SU-DHL-6 (cell line): ENCODE data around the gene ZCCHC7.

Experiments used
- H2AFZ ChIP-seq: fragments of 200-600 bp; sonication (generic); 2 replicates; pipeline ENCODE4 v1.6.1; 2014; ENCODE audit warnings: low read depth, mild to moderate bottlenecking, moderate library complexity, mixed read lengths, antibody characterized with exemption, low read length; ENCODE audit not compliant: severe bottlenecking
- H3F3A ChIP-seq: fragments of 200-600 bp; shearing (Covaris generic); 2 replicates; pipeline ENCODE4 v1.6.0; 2016; ENCODE audit warnings: antibody characterized with exemption, mild to moderate bottlenecking; ENCODE audit not compliant: insufficient read depth
- H3K27ac ChIP-seq: fragments of 200-600 bp; sonication (generic); 2 replicates; pipeline ENCODE4 v1.5.1; 2016; ENCODE audit warnings: low read depth, mild to moderate bottlenecking, low read length, moderate library complexity, mixed read lengths
- H3K27me3 ChIP-seq: fragments of 200-600 bp; sonication (generic), shearing (Covaris generic); 2 replicates; pipeline ENCODE4 v1.6.0; 2014; ENCODE audit warnings: mild to moderate bottlenecking, low read length
- H3K36me3 ChIP-seq: fragments of 200-600 bp; sonication (generic); 2 replicates; pipeline ENCODE4 v1.6.1; 2014; ENCODE audit warnings: mild to moderate bottlenecking, low read length, mixed read lengths
- H3K4me2 ChIP-seq: fragments of 300-600, 200-600 bp; shearing (Covaris generic), sonication (generic); 2 replicates; pipeline ENCODE4 v1.6.0; 2014; ENCODE audit warnings: low read length, low read depth, mild to moderate bottlenecking; ENCODE audit not compliant: poor library complexity, severe bottlenecking
- H3K4me3 ChIP-seq: fragments of 200-600 bp; sonication (generic); 2 replicates; pipeline ENCODE4 v1.5.1; 2014; ENCODE audit warnings: antibody characterized with exemption, low read length, mild to moderate bottlenecking, mixed read lengths; ENCODE audit not compliant: insufficient read depth, poor library complexity, severe bottlenecking
- H3K79me2 ChIP-seq: fragments of 200-600 bp; sonication (generic); 2 replicates; pipeline ENCODE4 v1.6.1; 2014; ENCODE audit warnings: mild to moderate bottlenecking, low read length, moderate library complexity; ENCODE audit not compliant: insufficient read depth
- H3K9ac ChIP-seq: fragments of 200-600 bp; sonication (generic); 2 replicates; pipeline ENCODE4 v1.7.0; 2014; ENCODE audit warnings: mild to moderate bottlenecking, low read length
- H3K9me2 ChIP-seq: fragments of 200-600 bp; sonication (generic); replicated peaks from 2 replicates; pipeline ENCODE4 v1.6.1; 2014; ENCODE audit warnings: low read length; ENCODE audit not compliant: insufficient read depth
- H3K9me3 ChIP-seq: fragments of 200-600 bp; sonication (generic); 2 replicates; pipeline ENCODE4 v1.6.1; 2014; ENCODE audit warnings: low read length, mixed read lengths; ENCODE audit not compliant: insufficient read depth
- H4K20me1 ChIP-seq: fragments of 200-600 bp; sonication (generic); 2 replicates; pipeline ENCODE4 v1.6.1; 2014; ENCODE audit warnings: low read depth, mild to moderate bottlenecking, antibody characterized with exemption, low read length, moderate library complexity, mixed read lengths
- EZH2phosphoT487 ChIP-seq: fragments of 200-600 bp; sonication (generic), shearing (Covaris generic); conservative IDR thresholded peaks from 2 replicates; pipeline ENCODE4 v1.6.1; 2018; ENCODE audit warnings: mild to moderate bottlenecking, antibody characterized with exemption, low read length, moderate library complexity, mixed read lengths
- TF ChIP-seq, protein P1 (sequence below): fragments of 200-600 bp; sonication (generic); IDR thresholded peaks from one replicate; pipeline ENCODE4 v1.5.1; 2017; ENCODE audit warnings: antibody characterized with exemption, mild to moderate bottlenecking, low read length, moderate library complexity; ENCODE audit not compliant: insufficient read depth, poor library complexity, severe bottlenecking

The ZCCHC7 gene

DNA sequence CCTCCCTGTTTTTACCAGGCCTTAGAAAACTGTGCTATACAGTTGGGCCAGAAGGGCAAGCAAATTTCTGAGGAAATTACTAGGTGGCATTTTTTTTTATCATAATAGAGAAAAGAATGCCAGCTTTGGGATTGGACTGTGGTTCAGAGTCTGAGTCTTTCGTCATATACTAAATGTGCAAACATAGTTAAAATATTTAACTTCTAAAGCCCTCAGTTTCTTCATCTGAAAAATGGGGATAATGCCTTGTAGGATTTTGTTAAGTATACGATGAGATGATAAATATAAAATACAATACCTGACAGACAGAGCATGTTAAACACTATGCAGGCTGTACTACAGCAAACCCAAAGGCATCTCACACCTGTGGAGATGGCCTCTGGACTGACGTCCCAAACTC is 214.9 kb downstream of the ZCCHC7 start:
- Histone ChIP-seq H3K36me3 (peaks cover 19% of the 10 kb centered on the region), H3K9ac (peak overlapping the region; percentile 42)

DNA sequence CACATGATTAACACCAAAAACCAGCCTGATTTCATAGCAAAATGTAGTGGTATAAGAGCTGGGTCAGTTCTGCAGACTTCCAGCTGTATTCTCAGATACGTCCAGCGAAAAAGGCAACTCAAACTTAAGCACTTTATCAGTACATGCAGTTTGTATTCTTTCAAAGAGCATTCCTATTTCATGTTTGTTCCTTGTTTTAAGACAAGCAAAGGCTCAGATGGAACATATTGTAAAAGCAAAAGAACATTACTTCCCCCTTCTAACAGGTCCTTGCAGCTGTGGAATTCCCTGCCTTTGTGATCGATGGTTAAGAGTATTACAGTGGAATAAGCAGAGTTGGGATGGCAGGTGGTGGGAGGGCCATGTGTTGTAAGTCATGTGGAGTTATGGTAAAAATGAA is 215.8 kb downstream of the ZCCHC7 start:
- peak overlapping the region; percentile 42 for H3K9ac ChIP-seq
- peak overlapping the region; percentile 65 for H3K4me2 ChIP-seq
- peaks cover 17% of the 10 kb centered on the region for H3K36me3 ChIP-seq
- peak overlapping the region; percentile 7 for H3K4me3 ChIP-seq
- no peak overlapping the region for H2AFZ ChIP-seq
- H3K27me3 ChIP-seq = no peaks in the 10 kb centered on the region
- no peaks in the 10 kb centered on the region for H4K20me1 ChIP-seq
- H3K9me3 ChIP-seq = no peaks in the 10 kb centered on the region
- TF ChIP-seq, protein P1, sequence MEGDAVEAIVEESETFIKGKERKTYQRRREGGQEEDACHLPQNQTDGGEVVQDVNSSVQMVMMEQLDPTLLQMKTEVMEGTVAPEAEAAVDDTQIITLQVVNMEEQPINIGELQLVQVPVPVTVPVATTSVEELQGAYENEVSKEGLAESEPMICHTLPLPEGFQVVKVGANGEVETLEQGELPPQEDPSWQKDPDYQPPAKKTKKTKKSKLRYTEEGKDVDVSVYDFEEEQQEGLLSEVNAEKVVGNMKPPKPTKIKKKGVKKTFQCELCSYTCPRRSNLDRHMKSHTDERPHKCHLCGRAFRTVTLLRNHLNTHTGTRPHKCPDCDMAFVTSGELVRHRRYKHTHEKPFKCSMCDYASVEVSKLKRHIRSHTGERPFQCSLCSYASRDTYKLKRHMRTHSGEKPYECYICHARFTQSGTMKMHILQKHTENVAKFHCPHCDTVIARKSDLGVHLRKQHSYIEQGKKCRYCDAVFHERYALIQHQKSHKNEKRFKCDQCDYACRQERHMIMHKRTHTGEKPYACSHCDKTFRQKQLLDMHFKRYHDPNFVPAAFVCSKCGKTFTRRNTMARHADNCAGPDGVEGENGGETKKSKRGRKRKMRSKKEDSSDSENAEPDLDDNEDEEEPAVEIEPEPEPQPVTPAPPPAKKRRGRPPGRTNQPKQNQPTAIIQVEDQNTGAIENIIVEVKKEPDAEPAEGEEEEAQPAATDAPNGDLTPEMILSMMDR = no peak
- no peak for TF ChIP-seq EZH2phosphoT487
- peak overlapping the region; percentile 93 for H3K27ac ChIP-seq
- peaks cover 91% of the 10 kb centered on the region for H3F3A ChIP-seq
- peaks cover 97% of the 10 kb centered on the region for H3K79me2 ChIP-seq
- H3K9me2 ChIP-seq = no peaks in the 10 kb centered on the region

More for the DNA sequence above, 214.9 kb downstream of the ZCCHC7 start:
- no peaks in the 10 kb centered on the region for H3K9me2 ChIP-seq
- H3K4me3 ChIP-seq = peak overlapping the region; percentile 7
- peaks cover 97% of the 10 kb centered on the region for H3K79me2 ChIP-seq
- H3K27ac ChIP-seq = peak overlapping the region; percentile 93
- H3K27me3 ChIP-seq = no peaks in the 10 kb centered on the region
- no peaks in the 10 kb centered on the region for H3K9me3 ChIP-seq
- no peak overlapping the region for H2AFZ ChIP-seq
- TF ChIP-seq, protein P1 = no peak
- TF ChIP-seq EZH2phosphoT487 = no peak
- H3K4me2 ChIP-seq = peak overlapping the region; percentile 65
- peaks cover 95% of the 10 kb centered on the region for H3F3A ChIP-seq
- H4K20me1 ChIP-seq = no peaks in the 10 kb centered on the region

DNA sequence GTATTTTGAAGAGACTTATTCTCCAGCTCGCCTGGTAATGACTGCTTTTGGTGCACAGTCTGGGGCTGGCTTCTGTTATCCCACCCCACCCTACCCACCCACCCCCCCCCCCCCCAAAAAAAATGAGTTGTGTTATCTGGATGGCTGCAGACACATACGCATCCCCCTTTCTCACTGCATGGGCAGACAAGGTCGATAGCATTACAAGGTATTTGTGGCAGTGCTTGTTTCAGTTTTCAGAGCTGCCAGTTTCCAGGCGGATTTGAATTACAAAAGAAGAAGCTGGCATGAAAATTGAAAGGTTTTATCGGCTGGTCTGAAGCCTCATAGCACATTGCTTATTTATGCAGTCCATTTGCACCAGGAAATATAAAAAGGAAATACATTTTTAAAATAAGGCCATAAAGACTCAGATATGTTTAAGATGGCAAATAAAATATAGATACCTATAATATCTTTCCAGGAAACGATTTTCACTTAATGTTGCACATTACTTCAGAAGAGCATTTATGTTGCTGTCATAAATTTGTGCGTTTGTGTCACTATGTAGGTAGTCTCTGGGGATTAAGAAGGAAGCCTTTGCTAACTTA is 217.0 kb downstream of the ZCCHC7 start:
- Histone ChIP-seq H3K9ac (peak overlapping the region; percentile 42), H3K9me2 (no peaks in the 10 kb centered on the region), H3K79me2 (peaks cover 97% of the 10 kb centered on the region), H3K27ac (peak overlapping the region; percentile 93), H2AFZ (no peak overlapping the region), H4K20me1 (no peaks in the 10 kb centered on the region), H3F3A (peaks cover 85% of the 10 kb centered on the region), H3K36me3 (peaks cover 13% of the 10 kb centered on the region; the same call in 1 of the 2 replicates), H3K27me3 (no peaks in the 10 kb centered on the region), H3K4me3 (peak overlapping the region; percentile 28), H3K9me3 (no peaks in the 10 kb centered on the region), H3K4me2 (peak overlapping the region; percentile 65)
- no peak for TF ChIP-seq EZH2phosphoT487
- TF ChIP-seq, protein P1 = no peak
